HG03139 (cell line): Measurements from ENCODE around the gene SPRR5.

Source experiments
- ATAC-seq: cut with Tn5 transposase; IDR thresholded peaks from one replicate; pipeline ENCODE4 v1.9.1; 2021; ENCODE audit not compliant: unreplicated experiment

SPRR5 gene

DNA sequence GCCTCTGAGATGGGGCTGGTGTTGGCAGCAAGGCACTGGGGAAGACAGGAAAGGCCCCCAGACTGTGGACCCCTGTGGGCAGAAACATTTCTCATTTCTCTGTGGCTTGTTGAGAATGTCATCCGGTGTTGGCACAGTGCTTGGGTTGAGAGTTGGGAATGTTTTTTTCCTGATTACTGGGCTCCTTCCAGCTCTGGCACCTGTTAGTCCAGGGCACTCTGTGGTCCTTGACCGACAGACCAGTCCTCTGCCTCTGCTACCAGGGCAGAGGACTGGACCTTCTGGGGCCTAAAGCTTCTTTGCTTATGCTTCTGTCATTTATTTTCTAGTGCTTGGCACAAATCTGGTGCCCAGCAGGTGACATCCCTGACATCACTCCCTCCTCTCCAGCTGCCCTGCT lies 4.8 kb upstream of the SPRR5 start:
- no peak for ATAC-seq

DNA sequence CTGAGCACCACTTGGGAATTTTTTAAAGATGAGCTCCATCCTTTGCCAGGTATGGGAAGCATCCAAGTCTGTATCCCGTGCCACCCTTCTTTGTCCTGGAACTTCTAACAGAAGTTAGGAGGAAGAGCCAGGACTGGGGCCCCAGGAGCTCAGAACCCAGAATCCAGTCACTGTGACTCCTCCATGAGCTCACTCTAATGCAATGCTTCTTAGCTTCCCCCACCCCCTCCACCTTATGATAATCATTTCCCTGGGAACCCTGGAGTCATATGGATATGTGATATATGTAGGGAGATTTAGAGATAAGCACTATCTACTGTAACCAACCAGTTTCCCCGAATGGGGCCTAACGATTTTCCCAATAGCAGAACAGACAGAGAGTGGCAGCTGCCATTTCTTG lies 758 bp upstream of the SPRR5 start:
- no peak for ATAC-seq

DNA sequence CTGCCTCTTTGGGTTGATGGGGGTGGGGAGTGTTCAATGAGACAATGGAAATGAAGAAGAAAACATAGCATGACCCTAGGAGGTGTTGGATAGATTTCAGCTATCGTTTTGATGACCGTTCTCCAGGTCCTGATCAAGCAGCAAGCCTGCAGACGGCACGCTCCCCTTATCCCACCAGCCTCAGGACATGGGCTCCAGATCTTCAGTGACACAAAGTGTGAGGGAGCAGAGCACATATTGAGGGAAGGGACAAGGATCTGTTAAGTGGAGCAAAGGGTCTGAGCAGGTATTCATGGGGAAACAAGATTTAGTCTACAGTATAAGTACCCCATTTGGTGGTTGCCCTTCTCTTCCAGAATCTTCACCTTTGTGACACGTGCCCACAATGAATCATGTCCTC lies 4.7 kb downstream of the SPRR5 start:
- no peak for ATAC-seq

DNA sequence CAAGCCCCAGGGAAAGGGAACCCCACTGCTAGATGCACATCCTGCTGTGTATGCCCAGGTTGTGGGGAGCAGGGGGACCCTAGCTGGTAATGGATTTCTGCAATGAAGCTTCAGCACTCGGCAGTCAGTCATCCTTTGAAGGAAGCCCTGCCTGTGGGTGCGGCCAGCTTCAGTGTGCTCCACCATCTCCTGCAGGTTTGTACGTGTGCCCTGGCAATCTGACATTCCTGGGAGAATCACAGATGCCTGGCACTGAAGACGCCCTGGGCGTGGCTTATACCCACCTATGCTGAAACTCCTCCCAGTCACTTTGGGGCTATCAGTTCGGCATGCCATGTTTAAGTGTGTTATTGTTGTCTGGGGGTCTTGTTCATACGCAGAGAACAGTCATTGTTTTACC lies 6.8 kb downstream of the SPRR5 start:
- ATAC-seq: no peak

DNA sequence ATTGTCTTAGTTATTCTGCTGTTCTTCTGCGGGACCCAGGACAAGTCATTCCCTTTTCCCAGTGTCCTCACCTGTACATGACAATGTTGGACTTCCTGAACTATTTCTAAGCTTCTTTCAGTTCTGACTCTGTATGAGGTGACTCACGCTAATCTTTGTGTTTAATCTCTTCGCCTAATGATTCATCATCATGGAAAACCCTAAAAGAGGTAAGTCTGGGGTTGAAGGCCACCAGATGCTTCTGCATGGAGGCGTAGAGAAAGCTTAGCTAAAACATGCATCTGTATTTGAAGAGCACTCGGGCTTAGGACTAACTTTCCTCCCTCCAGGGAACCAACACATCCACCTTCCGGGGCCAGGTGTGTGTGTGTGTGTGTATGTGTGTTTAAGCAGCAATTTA lies 7.4 kb downstream of the SPRR5 start:
- no peak for ATAC-seq

DNA sequence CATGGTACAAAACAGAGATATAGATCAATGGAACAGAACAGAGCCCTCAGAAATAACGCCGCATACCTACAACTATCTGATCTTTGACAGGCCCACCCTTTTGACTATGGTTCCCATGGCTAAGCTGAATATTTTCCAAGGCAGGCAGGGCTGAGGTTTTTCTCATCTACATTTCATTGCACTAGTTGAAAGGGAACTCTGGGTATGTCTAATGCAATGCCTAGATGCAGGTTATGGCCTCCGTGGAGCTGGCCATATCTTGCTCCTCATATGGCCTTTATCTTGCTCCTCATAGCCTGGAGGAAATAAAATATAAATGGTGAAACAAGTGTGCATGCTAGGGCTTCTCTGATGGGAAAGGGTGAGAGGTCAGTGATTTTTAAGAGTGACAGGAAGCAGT lies 10.6 kb downstream of the SPRR5 start:
- no peak for ATAC-seq

DNA sequence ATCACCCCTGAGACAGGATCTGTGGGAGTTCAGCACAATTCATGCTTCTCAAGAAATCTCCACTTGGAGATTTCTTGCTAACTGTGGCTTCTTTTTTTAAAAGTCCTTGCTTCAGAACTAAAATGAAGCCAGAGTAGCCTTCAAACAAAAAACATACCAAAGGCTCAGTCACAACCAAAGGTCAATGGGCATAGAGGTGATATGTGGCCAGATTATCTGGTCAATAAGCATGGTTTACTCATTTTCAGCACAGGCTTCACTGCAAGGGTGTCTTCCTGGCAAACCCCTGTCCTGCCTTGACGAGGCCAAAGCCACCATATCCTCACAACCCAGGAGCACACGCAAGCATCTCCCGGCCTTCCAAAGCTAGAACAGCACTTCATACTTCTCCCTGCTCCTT lies 12.3 kb downstream of the SPRR5 start:
- ATAC-seq: no peak

DNA sequence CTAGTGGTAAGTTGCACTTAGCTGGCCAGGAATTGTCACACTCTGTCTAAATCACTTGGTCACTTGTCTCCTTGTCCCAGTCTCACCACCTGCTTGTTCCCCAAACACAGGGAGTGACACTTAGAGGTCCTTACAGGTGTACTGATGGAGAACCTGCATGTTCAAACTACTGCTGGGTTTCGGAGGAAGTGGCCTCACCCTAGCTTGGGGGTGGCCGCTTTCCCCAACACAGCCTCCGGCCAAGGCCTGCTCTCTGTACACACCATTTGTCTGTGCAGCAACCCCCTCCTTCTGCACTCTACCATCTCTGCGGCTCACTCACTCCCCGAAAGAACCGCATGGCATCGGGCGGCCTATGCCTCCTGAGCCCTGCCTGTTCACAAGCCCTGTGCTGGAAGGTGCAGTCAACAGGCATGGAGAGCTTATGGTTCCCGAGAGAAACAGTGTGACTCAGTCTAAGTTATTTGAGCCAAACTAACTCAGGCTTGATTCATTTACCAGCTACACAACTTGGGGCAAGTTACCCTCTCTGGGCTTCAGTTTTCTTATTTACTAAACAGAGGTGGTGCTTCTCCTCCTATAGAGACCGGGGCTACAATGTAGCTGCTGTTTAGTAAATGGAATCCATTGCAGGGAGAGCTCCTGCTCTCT lies 12.9 kb downstream of the SPRR5 start:
- ATAC-seq: no peak

DNA sequence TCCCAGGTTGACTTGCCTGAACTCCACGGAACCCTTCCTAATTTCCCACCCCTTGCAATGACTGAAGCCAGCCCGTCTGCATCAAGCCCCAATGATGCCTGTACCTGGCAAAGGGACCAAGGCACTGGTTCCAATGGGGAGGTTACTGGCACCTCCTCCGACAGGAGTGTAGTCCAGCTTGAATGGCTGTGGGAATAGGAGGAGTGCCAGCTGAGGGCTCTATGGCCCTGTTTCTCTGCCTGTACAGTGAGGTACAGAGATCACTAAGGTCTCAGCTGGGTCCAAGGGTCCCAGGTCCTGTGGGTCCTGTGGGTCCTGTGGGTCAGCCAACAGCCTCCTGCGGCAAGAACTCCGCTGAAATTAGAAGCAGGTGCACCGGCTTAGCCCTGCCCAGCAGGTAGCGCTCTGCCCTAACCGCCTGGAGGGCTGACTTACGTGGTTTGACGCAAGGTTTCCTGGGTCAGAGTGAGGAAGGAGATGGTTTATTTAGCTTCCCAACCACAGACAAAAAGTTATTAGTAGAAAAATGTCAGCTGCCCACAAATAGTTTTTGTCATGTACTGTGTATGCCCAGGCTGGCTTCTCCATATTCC lies 13.5 kb downstream of the SPRR5 start:
- ATAC-seq: no peak

DNA sequence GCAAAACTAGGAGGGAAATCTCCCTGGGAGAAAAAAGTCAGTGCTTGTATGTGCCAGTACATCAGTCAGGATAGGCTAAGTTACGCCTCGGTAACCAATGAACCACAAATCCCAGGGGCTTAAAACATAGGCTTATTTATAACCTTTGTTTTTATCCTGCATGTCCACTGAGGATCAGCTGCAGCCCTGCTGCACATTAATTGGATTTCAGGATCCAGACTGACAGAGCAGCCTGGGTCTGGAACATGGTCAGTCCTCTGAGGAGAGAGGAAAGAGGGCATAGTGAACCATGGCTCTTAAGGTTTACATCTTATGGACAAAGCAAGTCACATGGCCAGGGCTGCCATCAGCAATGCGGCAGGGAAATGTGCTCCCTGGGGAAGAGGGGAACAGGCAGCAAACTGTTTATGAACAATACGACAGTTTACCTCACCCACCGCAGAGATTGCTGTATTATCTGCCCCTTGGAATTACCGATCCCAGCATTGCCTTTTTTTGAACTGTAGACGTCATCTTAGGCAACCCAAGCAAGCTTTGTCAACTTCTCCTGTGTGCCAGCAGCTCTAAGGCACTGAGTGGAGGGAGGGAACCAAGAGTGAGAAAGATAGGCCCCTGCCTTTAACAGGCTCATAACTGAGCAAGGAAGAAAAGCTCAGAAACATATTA lies 14.4 kb downstream of the SPRR5 start:
- no peak for ATAC-seq

DNA sequence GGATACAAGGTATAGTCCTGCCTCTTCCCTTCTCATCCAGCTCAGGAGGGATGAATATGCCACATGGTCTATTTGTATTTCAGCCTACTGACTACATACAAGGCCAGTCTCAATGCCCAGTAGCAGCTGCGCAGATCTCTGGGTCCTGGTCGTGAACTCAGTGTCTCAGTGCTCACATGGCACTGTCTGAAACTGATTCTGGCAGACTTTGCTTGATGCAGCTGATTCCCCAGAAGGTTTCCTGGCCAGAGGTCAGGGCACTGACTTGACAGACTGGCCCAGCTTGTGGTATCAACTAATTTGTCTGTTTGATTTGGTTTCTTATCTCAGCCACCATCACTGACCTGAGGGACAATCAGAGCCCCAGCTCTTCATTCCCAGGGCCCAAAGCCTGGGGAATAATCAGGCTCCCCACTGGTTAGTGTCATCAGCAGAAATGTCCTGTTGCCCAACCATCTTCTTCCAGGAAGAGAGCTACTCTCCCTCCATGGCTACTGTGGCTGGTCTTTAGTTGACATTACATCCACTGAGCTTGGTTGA lies 15.9 kb downstream of the SPRR5 start:
- no peak for ATAC-seq

DNA sequence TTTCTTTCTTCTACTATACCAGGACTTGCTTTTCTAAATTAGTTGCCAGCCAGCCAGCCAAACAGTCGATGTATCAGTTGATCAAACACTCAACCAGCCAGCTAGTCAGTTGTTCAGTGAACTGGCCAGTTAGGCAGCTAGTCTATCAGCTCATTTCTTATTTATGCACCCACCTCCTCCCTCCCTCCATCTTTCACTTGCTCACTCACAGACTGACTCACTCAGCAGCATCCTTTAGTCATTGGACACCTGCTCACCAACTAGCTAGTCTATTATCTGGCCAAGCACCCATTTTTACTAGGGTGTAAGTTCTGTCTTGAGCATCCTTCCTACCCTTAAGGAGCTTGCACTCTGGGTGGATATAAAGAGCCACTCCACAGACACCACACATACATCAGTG lies 17.5 kb downstream of the SPRR5 start:
- no peak for ATAC-seq

DNA sequence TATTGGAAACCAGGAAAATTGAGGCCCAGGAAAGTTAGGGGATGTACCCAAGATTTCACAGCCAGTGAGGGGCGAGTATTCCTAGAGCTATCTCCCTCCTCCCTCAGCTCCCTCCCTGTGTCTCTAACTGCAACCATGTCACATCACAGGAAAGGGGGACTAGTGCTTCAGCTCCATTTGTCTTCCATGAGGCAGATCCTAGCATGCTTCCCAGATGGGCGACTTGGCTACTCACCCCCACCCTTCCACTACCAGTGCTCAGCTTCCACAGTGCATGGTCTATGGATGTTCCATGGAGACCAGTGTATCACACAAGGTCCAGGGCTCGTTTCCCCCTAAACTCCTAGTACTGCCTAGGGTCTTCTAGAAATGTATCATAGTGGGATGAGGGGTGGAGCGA lies 18.8 kb downstream of the SPRR5 start:
- ATAC-seq: no peak

DNA sequence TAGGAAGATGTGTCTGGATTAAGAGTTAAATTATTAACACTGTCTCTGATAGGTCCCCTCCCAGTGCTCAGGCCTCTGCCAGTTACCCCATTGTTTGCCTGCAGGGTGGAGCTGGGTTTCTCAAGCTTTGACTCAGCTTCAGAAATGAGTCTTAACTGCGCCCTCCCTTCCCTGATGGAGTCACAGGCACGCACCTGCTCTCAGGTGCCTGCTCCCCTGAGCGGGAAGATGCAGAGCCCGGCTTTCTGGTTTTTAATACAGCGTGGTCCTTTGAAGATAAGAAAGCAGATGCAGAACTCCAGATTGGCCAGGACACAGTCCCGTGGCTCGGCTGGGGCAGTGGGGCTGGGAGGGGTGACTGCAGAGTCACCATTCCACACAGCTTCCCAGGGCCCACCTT lies 20.2 kb downstream of the SPRR5 start:
- no peak for ATAC-seq

DNA sequence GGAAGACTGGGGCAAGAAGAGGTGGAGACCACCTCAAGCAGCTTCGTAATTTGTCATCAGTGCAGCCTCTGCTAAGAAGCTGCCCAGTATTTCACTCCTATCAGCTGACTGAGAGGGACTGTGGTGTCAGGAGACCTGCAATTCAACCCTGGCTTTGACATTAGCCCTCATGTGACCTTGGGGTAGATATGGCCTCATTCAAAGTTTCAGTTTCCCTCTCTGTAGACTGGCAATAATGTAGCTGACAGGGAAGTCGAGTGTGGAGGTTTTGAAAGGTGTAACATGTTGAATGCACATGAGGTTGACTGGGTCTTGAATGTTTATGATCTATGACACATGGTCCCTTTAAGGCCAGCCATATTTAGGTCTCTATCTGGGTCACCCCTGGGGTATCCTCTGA lies 21.2 kb downstream of the SPRR5 start:
- peak; percentile 70 for ATAC-seq

DNA sequence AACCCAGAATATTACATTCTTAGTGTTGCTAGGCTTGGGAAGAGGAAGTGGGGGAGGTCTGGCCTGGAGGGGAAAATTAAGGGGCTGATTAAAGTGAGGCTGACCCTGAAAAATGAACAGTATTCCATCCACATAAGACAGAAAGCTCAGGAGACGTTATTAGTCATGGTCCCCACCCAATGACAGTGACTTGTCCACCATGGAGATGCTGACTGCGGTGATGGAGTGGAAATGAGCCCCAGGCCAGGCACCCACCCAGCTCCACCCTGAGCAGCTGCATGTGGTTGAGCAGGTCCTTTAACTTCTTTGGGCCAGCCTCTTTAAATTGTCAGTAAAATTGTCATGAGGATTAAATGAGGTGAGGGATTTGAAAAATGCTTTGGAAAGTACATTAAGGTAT lies 22.0 kb downstream of the SPRR5 start:
- no peak for ATAC-seq

DNA sequence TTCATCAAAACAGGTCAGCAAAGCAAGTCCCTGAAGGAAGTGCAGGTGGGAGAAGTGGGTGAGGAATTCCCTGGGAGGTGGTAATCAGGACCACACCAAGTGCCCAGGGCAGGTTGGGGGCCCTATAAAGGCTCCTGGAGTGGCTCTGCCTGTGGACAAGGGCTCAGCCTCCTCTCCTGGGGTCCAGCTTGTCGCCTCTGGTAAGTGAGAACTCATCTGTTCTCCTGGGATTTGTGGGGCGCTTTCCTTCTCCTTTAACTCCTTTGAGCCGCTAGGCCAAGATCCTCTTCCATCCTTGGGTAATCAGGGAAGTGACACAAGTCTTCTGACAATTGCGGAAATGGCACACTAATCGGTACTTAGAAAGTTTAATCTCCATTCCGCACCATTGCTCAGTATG lies 23.5 kb downstream of the SPRR5 start, which contains the start of gene SPRR4:
Gene SPRR4, plus strand, starts transcription at position 154 of the 400 bp plus-strand sequence. CDS start 1,243 bp downstream, outside the sequence.
- ATAC-seq: no peak

DNA sequence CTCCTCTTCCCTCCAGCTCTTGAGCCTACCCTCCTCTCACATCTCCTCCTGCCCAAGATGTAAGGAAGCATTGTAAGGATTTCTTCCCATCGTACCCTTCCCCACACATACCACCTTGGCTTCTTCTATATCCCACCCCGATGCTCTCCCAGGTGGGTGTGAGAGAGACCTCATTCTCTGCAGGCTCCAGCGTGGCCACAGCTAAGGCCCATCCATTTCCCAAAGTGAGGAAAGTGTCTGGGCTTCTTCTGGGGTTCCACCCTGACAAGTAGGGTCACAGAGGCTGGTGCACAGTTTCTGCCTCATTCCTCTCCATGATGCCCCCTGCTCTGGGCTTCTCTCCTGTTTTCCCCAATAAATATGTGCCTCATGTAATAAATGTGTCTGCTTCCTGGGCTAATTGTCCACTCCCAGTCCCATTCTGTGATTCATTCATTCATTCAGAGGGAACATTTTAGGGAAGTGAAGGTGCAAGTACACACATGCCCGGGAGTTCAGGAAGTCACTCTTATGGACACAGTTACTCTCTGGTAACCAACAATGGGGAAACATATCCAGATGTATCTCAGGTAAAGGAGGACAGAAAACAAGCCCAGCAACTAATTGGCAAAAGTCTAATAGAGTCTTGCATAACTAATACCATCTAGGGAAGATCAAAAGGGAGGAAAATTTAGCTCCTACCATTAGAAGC lies 25.3 kb downstream of the SPRR5 start:
- ATAC-seq: no peak

DNA sequence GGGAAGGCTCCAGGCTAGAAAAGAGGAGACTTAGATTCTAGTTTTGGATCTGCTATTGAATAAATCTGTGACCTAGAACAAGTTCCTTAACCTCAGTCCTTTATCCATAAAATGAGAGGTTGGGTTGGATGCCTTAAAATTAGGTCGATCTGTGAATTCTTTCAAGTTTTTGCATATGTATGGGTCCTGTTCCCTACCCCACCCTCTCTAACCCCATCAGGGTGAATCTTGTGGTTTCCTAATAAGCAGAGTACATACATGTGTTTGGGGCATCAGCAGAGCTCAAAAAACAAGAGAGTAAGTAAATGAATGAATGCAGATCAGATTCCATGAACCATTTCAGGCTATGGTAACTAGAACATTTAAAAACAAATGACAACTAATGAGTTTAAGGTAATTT lies 29.7 kb downstream of the SPRR5 start:
- no peak for ATAC-seq

DNA sequence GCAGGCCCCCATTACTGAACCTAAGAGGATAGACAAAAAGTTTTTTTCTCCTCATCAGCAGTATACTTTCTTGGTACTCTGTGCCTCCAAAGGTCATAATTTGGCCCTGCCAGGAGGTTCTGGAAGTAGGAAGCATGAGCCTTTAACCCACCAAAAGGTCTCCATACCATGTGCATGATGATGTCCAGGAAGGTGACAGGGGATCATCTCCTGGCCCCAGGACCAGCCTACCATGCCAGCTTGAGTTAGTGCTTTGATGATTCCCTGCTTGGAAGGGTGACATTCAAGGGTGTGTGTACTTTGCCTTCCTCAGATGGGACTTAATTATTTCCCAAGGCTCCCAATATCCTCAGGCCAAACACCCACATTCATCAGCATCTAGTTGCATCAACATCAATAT lies 30.6 kb downstream of the SPRR5 start:
- ATAC-seq: no peak

DNA sequence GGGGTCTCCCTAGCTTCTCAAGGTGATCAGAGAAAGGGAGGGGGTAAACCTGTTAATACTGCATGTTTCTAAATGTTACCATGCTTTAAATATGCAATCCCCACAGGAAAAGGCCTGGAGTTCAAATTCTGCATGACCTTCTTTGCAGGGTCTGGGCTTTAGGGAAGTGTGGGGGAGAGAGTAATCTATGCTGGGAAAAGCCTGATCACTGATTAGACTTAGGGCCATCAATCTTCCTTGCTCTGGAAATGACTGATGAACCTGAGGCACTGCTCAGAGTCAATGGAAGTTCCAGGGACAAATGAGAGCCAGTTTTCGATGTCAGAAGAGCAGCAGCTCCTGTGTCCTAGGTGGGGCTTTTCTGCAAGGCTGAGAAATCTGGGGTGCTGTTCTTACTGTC lies 33.7 kb downstream of the SPRR5 start:
- ATAC-seq: no peak
